GM19240 (cell line): ENCODE results near the gene KYNU.
"Not testable (repeated sequence)": the region's sequence is repeated elsewhere in the genome, so short reads cannot be mapped to it uniquely, and the experiment has no call there.

Source experiments
- DNase-seq: peaks from one replicate; pipeline ENCODE4 v3.0.0; 2011; ENCODE audit warnings: low spot score; ENCODE audit not compliant: insufficient read length

Gene KYNU

GRCh38 chr2:143015656-143016055 is 138.2 kb downstream of the KYNU start:
- DNase-seq: no peak

- DNase-seq: no peak
Observed at GRCh38 chr2:143026411-143027054, 149.1 kb downstream of the KYNU start.

- no peak for DNase-seq
Observed at GRCh38 chr2:143029141-143029540, 151.7 kb downstream of the KYNU start.

DNA sequence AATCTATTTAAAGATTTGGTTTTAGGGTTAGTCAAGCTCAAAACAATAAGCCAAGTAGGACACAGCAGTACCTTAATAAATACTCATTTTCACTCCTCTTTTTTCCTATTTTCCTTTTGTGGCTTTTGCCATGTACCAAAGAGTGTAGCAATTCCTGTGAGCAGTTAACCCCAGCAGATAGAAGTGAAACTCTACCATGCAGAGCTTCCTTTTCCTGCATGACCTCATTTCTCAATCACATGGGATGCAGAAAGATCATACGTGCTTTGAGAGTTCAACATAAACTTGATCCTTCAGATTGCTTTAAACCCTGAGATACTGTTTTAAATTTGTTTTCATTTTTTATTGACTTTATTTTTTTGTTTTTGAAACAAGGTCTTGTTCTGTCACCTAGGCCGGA is 152.7 kb downstream of the KYNU start:
- no peak for DNase-seq

DNA sequence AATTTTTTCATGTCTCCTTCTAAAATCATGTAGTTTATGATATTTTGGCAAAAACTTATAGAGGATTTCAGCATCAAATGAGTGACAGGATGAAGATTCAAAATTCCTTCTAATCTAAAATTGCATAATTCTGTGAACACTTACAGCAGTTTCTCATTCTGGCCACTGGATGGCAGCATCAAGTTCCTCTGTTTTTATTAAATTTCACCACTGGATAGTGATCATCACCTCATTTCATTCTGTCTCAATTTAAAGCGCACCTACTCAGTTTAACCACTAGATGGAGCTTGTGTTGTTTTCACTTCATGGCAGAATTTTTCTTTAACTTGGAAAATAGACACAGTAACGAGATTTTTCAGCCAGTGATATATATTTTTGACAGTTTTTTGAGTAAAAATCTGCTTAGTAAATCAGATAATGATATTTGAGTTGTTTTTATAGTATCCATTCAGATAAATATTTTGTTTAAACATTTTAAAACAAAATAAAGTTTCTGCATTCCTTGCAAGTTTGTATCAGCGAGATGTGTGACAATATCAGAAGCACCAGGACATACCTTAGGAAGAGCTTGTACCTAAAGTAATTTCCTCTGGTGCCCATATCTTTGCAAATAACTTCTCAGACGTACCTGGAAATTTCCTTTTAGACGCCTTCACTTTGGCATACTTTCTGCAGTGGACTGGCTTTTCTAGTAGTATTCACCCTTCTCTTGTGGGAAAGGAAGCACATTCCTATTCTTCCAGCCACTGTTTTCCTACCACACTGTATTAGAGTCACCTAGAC is 157.0 kb downstream of the KYNU start:
- DNase-seq: peak; percentile 1

DNA sequence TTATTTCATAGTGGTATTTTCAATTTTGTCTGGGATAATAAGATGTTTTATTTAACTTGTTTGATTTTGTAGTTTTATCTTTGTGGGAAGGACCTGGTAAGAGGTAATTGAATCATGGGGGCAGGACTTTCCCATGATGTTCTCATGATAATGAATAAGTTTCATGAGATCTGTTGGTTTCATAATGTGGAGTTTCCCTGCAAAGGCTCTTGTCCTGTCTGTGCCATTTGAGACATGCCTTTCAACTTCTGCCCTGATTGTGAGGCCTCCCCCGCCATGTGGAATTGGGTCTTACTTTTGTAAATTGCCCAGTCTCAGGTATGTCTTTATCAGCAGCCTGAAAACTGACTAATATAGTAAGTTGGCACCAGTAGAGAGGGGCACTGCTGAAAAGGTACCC is 174.0 kb downstream of the KYNU start:
- no peak for DNase-seq

DNA sequence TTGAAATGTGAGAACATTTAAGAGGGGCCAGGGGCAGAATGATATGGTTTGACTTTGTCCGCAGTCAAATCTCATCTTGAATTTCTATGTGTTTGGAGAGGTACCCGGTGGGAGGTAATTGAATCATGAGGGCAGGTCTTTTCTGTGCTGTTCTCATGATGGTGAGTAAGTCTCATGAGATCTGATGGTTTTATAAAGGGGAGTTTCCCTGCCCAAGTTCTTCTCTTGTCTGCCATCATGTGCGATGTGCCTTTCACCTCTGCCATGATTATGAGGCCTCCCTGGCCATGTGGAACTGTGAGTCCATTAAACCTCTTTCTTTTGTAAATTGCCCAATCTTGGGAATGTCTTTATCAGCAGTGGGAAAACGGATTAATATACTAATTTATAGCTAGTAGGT is 176.0 kb downstream of the KYNU start:
- DNase-seq: not testable (repeated sequence)

GRCh38 chr2:143056550-143056949 is 179.1 kb downstream of the KYNU start:
- DNase-seq: no peak

GRCh38 chr2:143058851-143059250 is 181.4 kb downstream of the KYNU start:
- DNase-seq: no peak

GRCh38 chr2:143063612-143064200 is 186.2 kb downstream of the KYNU start:
- DNase-seq: no peak

DNA sequence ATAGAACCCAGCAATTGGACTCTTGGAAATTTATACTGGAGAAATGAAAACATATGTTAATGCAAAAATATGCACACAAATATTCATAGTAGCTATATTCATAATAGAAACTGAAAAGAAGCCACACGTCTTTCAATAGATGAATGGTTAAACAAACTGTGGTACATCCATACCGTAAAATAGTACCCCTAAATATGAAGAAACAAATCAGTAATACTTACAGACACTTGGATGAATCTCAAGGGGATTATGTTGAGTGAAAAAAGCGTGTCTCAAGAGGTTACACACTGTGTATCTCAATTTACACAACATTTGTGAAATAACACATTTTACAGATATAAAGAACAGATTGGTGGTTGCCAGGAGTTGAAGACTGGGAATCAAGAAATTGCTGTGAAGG is 190.6 kb downstream of the KYNU start:
- no peak for DNase-seq

GRCh38 chr2:143068509-143068908 is 191.0 kb downstream of the KYNU start:
- no peak for DNase-seq

- DNase-seq: no peak
Observed at GRCh38 chr2:143070704-143071103, 193.2 kb downstream of the KYNU start.

DNA sequence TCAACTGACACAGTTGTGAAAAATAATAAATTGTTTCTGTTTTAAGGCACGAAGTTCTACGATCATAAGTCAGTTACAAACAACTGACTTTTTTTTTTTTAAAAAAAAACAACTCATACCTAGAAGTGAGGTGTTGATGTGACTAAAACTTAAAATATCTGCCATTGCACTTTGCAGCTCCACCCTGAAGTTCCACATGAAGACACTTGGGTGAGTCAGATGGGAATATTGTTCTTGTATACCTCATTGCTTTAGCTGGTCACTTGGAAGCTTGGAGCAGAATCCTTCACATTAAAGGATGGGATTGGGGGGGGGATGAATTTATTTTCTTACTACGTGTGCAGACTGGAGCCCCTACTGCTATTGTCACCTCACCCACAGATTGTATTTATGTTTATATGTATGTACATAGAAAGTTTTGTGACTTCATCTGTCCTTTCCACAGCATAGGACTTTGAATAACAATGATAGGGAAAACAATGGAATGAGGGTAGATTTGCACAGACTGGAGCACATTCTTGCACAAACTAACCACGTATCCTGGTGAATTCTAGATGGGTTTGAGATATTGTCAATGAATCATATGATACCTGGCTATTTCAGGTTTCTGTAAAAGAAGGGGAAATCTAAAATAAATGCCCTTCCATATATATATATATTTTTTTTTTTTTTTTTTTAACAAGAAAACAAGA is 193.9 kb downstream of the KYNU start:
- no peak for DNase-seq

DNA sequence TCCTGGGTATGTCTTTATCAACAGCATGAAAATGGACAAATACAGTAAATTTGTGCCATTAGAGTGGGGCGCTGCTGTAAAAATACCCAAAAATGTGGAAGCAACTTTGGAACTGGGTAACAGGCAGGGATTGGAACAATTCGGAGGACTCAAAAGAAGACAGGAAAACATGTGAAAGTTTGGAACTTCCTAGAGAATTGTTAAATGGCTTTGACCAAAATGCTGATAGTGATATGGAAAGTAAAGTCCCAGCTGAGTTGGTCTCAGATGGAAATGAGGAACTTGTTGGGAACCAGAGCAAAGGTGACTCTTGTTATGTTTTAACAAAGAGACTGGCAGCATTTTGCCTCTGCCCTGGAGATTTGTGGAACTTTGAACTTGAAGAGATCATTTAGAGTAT is 197.4 kb downstream of the KYNU start:
- not testable (repeated sequence) for DNase-seq

GRCh38 chr2:143075711-143076110 is 198.2 kb downstream of the KYNU start:
- no peak for DNase-seq

DNA sequence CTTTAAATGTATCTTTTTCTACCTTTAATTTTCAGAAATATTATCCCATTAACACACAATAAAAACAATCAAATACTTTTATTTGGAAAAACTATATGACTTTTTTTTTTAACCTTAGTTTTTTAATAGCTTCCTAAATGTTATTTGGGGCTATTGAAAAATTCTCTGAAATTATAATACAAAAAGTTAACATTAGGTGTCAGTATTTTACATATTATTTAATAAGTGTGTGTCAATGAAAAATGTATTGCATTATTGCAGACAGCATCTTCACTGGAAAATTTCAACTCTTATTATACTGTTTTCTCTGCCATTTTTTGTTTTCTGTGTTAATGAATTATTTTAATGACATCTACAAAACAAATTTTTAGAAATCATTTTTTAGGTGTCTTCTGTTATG is 200.6 kb downstream of the KYNU start:
- no peak for DNase-seq

- DNase-seq: no peak
Observed at GRCh38 chr2:143081616-143082015, 204.2 kb downstream of the KYNU start.

- no peak for DNase-seq
Observed at GRCh38 chr2:143083636-143084035, 206.2 kb downstream of the KYNU start.

DNA sequence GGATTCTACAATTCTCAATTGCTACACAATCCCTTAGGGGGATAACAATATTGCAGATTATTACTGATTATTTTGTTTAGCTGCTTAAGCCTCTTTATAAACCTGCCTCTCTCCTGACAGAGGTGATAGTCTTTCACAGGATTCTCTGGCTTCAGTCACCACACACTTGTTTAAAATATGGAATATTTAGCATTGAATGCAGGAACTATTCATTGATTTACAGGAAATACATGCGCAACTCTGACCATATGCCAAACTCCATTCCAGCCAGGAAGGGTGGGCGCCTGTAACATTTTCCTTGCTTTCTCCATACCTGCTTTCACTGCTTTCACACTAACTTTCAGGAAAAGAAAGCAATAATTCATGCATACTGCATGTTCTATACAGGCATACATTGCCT is 207.0 kb downstream of the KYNU start:
- DNase-seq: no peak

DNA sequence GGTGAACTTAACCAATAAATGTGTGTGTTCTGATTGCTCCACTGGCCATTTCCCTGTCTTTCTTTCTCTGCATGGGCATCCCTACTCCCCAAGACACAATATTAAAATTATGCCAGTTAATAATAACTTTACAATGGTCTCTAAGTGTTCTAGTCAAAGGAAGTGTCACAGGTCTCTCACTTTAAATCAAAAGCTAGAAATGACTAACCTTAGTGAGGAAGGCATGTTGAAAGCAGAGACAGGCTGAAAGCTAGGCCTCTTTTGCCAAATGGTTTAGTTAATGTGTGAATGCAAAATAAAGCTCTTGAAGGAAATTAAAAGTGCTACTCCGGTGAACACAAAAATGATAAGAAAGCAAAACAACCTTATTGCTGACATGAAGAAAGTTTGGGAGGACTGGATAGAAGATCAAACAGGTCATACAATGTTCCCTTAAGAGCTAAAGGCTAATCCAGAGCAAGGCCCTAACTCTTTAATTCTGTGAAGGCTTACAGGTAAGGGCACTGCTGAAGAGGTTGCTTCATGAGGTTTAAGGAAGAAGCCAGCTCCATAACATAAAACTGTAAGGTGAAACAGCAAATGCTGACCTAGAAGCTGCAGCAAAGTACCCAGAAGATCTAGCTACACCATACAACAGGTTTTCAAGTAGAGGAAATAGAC is 207.8 kb downstream of the KYNU start:
- no peak for DNase-seq

DNA sequence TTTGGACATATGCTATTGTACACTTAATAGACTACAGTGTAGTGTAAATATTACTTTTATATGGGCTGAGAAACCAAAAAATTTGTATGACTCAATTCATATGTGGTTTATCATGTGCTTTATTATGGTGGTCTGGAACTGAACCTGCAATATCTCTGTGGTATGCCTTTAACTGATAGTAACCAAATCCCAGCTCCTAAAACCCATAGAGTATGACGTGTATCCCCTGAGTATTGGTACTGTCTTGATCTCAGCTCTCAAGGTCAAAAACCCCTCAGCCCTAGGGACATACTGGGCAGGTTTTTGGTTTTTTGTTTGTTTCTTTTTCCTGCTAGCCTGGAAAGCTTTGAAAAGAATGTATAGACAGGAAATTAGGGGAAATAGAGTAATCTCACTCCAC is 209.6 kb downstream of the KYNU start:
- DNase-seq: no peak
